Measurements from ENCODE around the gene THBD.

- TF ChIP-seq POLR2AphosphoS5 (IDR thresholded peaks at IDR 0.05; ENCODE audit: borderline replicate concordance, low read depth, low read length) (no peak), EZH2 (IDR thresholded peaks at IDR 0.05) (no peak), FOXP2 (optimal IDR thresholded peaks at IDR 0.05; ENCODE audit: control extremely low read depth, extremely low read length, insufficient read depth) (no peak)
Measured at GRCh38 chr20:23052904-23053303, 3.4 kb upstream of the THBD start.
